GM19238 (cell line): ENCODE measurements around the gene GADD45A.
A peak's percentile ranks its signal among the peaks of the same experiment; 100 is the strongest.

Experiments
- DNase-seq: peaks from one replicate; pipeline ENCODE4 v3.0.0; 2011; ENCODE audit warnings: low spot score; ENCODE audit not compliant: insufficient read length

Gene GADD45A

GRCh38 chr1:67668660-67669059 lies 16.3 kb upstream of the GADD45A start:
- DNase-seq = no peak

DNA sequence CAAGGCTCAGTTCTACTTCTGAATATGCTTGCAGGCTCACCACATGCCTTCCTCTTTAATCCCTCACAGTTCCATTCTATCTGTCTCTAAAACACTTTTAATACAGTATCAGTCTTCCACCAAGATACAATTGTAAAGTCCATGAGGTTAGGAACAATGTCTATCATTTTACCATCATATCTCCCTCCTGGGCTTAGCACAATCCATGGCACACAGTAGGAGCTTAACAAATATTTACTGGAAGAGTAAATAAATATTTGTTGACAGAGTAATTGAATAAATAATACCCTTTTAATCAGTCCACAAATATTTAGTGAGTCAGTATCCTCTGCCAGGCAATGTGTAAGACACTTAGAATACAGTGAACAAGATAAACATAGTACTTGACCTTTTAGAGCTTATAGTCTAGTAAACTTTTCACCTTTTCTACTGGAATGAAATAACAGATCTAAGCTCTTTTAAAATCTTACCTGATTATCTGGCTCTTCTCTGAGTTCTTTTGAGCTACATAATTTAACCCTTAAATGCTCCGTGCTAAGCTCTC lies 12.7 kb upstream of the GADD45A start:
- no peak for DNase-seq

GRCh38 chr1:67673468-67674201 lies 11.4 kb upstream of the GADD45A start:
- DNase-seq = no peak

DNA sequence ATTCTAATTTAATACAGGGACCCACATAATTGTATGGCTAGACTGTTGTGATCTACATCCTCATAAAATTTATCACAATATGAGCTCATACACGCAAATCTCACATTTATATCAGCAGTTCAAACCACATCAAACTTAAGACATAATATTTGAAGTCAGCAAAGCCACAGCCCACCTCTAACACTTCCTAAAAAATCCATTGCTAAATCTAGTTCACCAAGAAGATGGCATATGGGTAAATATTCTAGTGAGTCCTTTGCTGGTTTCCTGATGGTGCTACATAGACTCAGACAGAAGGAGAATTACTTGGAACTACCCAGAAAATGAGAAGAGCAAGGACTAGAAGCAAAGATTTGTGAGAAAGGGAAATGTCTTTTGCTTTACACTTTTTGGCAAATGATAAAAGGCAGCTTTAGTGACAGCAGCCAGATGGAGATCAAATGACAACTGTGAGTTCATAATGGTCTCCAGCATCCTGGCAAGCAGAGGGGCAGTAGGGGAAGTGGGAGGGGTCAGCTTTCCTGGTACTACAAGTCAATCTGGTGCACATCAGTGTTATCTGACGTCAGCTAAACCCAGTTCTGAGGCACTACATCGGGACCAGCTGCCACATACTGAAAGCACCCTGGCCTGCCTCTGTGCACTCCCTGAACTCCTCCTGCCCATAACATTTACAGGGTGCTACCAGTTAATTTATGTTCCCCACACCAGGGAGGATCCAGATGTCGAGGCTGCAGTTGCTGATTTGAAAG lies 10.6 kb upstream of the GADD45A start:
- no peak for DNase-seq

- DNase-seq = no peak
Observed at GRCh38 chr1:67675800-67676199, 9.2 kb upstream of the GADD45A start.

DNA sequence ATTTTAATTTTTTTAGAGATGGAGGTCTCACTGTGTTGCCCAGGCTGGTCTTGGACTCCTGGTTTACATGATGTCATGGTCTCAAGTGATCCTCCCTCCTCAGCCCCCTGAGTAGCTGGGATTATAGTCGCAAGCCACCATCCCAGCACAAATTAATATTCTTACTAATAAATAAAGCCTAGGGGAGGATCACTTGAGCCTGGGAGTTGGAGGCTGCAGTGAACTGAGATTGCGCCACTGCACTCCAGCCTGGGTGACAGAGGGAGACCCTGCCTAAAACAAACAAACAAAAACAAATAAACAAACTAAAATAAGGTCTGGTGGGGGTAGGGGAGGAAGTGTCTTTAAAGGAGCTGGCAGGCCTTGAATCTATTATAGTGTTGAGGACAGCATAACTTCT lies 8.7 kb upstream of the GADD45A start:
- DNase-seq = no peak

GRCh38 chr1:67676946-67677345 lies 8.1 kb upstream of the GADD45A start:
- DNase-seq = no peak

DNA sequence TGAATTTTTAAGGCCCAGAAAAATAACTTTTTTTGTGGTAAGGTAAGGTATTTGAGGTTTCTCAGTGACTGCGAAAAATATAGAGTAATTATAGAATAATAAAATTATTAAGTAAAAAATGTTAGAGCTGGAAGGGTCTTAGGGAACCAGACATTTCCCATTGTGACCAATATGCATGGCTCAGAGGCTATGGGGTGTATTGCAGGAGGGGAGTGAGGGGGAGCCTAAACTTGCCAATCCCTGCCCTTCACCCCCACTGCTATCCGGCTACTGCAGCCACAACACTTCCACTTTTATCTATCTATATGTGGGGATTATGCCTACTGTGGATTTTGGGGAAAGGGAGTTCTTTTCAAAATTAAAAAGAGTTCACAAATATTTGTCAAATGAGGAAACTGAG lies 7.6 kb upstream of the GADD45A start:
- no peak for DNase-seq

DNA sequence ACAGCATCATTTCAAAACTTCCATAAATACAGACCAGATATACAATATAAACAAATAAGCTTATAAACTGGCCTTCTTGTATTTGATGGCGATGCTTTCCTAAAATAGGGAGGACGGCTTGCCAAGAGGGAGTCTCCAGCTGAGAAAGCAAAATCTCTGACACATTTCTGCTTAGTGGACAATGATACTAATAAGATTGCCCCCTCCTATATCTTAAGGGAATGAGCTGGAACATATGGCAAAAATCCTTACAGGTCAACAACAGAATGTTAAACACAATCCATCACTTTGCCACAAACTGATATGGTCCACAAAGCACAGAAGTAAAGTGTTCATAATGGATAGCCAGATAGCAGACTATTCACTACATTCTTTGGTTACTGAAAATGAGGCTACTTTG lies 7.1 kb upstream of the GADD45A start:
- DNase-seq = no peak

DNA sequence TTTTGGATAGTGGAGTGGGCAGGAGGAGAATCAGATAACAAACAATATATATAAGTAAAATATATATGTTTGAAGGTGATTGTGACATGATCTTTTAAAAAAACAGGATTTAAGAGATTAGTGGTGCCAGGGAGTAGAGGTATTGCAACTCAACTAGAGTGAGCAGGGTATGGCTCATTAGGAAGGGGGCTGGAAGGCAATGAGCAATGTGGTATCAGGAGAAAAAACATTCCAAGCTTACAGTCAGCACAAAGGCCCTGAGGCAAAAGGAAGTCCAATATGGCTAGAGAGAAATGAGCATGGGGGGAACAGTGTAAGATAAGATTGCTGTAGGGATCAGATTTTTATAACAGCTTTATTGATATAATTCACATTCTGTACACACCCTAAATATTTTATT lies 5.3 kb upstream of the GADD45A start:
- no peak for DNase-seq

- no peak for DNase-seq
Observed at GRCh38 chr1:67680486-67680885, 4.5 kb upstream of the GADD45A start.

GRCh38 chr1:67682659-67683197 lies 2.3 kb upstream of the GADD45A start:
- DNase-seq = no peak

DNA sequence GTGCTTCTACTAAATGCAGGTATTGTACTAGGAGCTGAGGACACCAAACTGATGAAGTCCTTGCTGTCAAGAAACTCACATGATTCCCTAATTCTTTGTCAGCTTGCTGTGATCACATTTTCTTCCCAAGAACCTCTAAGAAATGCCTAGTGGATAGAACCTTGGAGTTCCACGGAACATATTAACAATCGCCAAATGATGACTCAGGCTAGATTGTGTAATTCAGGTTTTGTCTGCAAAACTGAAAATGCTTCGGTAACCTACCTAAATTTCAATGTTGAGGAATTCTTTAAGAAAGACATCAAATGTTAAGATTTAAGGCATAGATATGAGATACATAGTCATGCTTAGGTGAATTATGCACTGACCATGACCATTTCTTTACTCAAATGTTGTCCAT lies 1.7 kb upstream of the GADD45A start:
- no peak for DNase-seq

GRCh38 chr1:67683766-67684525 lies 1.1 kb upstream of the GADD45A start:
- no peak for DNase-seq

GRCh38 chr1:67684526-67685066 lies 405 bp upstream of the GADD45A start:
- DNase-seq = no peak

DNA sequence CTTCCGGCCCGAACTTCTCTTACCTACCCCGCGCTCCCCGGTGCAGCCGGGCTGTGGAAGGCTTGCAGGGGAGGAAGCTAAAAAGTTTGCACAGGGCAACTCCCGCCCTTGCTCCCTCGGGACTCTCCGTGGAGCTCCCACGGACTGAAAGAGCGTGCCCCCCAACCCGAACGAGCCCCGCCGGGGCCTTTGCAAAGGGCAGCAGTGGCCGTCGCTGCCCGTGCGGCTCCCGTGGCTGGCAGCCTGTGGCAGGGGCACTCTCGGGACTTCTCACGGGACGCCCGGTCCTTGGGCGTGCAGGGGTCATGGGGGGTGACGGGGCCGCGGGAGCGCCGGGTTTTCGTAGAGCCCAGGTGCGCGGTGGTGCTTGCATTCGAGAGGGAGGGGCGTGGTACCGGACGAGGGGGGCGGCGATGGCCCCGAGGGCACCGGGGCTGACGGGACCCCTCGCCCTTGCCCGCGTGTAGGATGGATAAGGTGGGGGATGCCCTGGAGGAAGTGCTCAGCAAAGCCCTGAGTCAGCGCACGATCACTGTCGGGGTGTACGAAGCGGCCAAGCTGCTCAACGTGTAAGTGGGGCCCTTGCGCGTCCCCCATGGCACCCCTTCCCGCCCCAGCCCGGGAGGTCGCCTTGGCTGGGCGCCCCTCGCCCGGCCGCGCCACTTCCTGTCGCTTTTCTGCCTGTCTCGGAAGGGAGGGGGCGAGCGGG lies 711 bp downstream of the GADD45A start:
- DNase-seq = peak; percentile 21

DNA sequence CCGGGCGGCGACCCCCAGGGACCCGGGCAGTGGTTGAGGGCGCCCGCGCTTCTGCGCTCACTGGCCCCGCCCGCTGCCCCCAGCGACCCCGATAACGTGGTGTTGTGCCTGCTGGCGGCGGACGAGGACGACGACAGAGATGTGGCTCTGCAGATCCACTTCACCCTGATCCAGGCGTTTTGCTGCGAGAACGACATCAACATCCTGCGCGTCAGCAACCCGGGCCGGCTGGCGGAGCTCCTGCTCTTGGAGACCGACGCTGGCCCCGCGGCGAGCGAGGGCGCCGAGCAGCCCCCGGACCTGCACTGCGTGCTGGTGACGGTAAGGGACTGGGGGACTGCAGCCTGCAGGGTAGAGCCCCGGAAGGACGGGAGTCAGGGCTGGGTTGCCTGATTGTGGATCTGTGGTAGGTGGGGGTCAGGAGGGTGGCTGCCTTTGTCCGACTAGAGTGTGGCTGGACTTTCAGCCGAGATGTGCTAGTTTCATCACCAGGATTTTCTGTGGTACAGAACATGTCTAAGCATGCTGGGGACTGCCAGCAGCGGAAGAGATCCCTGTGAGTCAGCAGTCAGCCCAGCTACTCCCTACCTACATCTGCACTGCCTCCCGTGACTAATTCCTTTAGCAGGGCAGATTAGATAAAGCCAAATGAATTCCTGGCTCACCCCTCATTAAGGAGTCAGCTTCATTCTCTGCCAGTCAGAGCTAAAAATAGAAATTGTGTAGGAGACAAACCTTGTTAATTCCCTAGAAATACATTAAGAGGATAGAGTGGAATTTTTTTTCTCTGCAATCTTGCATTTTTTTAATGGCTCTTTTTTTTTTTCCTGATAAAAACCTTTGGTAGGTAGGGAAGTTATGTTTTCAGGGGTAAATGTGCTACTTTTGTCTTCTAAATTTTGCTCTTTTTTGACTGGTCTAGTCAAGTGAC lies 1.5 kb downstream of the GADD45A start:
- DNase-seq = peak; percentile 20

- no peak for DNase-seq
Observed at GRCh38 chr1:67687198-67687545, 2.2 kb downstream of the GADD45A start.

DNA sequence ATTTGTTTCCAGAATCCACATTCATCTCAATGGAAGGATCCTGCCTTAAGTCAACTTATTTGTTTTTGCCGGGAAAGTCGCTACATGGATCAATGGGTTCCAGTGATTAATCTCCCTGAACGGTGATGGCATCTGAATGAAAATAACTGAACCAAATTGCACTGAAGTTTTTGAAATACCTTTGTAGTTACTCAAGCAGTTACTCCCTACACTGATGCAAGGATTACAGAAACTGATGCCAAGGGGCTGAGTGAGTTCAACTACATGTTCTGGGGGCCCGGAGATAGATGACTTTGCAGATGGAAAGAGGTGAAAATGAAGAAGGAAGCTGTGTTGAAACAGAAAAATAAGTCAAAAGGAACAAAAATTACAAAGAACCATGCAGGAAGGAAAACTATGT lies 2.6 kb downstream of the GADD45A start:
- DNase-seq = no peak
